HG03457 (cell line): ENCODE data around the gene MAPK12.

ENCODE experiments used
- ATAC-seq: cut with Tn5 transposase; IDR thresholded peaks from one replicate; pipeline ENCODE4 v1.9.1; 2021; ENCODE audit warnings: moderate number of reproducible peaks; ENCODE audit not compliant: unreplicated experiment

The MAPK12 gene

GRCh38 chr22:50299785-50300619 lies 38.5 kb upstream of the MAPK12 start:
- ATAC-seq, result no peak

- no peak for ATAC-seq
These were observed 37.7 kb upstream of the MAPK12 start for GRCh38 chr22:50298937-50299784.

DNA sequence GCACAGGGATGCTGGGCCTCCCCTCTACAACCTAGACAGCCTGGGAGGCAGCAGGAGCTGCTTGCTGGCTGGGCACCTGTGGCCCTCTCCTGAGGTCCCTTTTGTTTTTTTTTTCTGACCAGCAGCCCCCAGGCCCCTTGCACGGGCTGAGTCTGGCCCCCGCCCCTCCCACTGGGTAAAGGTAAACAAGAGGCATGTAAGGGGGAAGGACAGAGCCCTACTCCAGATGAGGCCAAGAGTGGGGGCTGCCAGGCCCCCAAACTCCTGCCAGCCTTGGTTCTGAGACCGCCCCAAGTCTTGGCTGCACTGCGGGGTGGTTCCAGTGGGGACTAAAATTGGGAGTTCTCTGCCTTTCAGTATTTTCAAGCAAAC lies 36.8 kb upstream of the MAPK12 start:
- no peak for ATAC-seq

DNA sequence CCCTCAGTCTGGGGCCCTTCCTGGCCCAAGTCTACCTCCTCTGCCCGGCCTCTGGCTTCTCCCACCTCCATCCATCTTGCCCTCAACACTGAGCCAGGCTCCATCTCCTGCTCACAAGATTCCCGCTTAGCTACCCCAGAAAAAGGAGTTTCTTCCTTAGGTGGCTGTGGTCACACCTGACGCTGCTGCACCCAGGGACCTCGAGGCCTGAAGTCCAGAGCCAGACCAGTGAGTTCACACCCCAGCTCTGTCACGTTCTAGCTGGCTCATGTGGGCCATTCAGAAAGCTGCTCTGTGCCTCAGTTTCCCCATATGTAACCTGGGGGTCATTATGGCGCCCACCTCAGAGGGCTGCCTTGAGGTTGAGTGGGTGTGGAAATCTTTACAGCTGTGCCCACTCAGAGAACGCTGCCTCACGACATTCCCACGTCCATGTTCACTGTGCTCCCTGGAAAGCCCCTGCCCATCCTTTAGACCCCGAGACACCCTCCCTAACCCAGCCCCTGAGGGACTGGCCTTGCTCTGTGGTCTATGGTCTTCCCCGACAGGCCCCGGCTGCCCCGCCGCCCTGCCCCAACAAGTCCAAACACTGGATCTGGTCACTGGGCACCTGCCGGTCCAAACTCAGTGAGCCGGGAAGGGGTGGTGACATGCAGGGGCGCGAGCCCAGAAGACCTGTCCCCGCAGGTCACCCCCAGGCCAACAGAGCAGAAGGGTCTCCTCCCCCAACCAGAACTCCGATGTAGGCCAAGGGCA lies 36.2 kb upstream of the MAPK12 start:
- ATAC-seq, result no peak

- no peak for ATAC-seq
These were observed 35.4 kb upstream of the MAPK12 start for GRCh38 chr22:50296658-50297490.

DNA sequence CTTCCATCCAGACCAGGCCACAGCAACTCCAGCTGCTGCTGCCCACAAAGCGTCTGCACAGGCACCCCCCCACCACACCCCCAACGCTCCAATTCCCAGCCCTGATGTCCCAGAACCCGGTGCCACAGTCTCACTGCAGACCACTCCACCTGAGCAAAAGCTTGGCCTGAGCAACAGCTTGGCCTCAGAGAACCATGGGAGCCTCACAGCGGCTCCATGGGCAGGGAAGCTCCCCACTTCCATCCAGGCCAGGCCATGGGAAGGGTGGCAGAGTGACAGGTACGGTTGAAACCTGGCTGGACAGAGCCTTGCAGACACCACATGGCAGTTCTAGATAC lies 32.8 kb upstream of the MAPK12 start:
- no peak for ATAC-seq

- no peak for ATAC-seq
These were observed 32.2 kb upstream of the MAPK12 start for GRCh38 chr22:50293441-50294318.

- no peak for ATAC-seq
These were observed 31.4 kb upstream of the MAPK12 start for GRCh38 chr22:50292643-50293440.

DNA sequence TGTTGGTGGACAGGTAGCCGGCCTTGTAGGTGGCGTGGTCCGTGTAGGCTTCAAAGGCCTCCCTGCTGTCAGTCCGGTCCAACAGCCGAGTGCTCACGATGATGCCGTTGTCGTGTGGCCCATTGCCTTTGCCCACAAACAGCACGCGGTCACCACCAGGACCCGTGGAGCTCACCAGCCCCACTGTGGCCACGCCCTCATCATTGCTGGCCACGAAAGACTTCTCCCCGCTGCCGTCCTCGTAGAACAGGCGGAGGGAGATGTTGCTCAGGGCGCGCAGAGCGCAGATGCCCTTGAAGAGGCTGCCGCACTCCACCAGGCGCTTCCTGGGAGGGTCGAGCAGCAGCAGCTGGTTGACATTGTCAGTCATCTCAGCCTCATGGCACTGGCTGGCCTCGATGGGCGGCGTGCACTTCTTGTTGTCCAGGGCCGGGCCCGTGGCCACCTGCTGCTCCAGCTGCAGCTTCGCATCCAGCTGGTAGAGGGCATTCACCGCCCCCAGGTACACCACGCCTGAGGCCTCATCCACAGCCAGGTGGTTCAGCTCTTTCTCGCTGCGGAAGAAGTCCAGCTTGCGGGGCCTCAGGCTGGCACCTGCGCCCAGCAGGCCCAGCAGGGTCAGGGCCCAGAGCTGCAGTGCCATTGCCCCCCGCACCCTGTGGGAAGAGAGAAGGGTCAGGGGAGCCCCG lies 28.6 kb upstream of the MAPK12 start:
- ATAC-seq, result no peak

- no peak for ATAC-seq
These were observed 27.9 kb upstream of the MAPK12 start for GRCh38 chr22:50289151-50289941.

DNA sequence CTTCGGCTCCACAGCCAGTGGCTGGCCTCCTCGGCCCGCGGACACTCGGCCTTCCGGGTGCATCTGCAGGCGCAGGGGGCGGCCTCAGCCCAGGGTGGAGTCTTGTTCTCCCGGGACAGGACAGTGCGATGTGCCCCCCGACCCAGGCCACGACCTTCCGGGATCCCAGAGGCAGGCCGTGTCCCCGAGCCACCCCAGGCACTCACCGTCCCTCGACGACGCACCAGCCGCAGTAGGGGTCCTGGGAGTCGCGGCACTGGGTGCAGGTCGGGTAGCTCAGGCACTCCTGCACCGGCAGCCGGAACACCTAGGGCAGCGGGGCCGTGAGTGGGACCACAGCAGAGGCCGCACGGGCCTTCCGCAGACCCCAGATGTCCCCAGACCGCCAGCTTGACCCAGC lies 26.2 kb upstream of the MAPK12 start:
- no peak for ATAC-seq

- no peak for ATAC-seq
These were observed 25.3 kb upstream of the MAPK12 start for GRCh38 chr22:50286701-50287318.

DNA sequence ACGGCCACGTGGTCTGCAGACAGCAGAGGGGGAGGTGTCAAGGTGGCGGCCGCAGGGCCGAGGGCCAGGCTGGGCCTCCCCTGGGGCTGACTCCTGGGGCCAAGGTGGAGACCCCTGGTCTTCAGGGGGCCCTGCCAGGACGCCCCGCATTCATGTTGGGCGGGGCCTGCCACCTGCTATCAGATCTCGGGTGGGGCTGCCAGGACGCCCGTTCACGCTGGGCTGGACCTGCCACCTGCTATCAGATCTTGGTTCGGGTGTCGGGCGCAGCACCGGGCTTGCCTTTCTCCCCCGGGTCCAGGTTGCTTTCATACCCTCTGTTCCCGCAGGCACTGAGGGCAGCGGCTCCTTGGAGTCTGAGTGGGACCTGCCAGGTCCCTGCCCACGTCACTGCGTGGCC lies 24.8 kb upstream of the MAPK12 start:
- ATAC-seq, result no peak

GRCh38 chr22:50285568-50286229 lies 24.2 kb upstream of the MAPK12 start:
- ATAC-seq, result no peak

GRCh38 chr22:50284479-50284878 lies 23.0 kb upstream of the MAPK12 start:
- no peak for ATAC-seq

DNA sequence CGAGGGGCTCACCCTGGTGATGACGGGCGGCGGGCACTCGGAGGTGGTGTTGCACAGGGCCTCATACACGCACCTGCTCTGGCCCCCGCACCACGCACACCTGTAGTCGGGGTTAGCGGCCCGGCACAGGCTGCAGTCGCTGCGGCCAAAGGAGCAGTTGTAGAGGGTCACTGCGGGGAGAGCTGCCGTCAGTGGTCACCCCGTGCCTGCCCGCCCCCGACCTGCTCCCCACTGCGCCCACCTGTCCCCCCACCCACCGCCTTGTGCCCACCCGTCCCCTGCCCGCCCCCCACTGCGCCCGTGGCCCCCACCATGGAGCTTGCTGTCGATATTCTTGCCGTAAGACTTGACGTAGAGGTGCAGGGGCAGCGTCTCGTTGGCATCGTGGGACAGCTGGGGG lies 22.3 kb upstream of the MAPK12 start:
- ATAC-seq, result no peak
